Fibroblast of lung (primary cell): ENCODE measurements around the gene SSTR5.

Experiments used
- CTCF ChIP-seq, 2 donors: IDR thresholded peaks in 1 of 2; conservative IDR thresholded peaks in 1 of 2; 1 replicate in 1 of 2; 2 replicates in 1 of 2; pipeline ENCODE4 v1.5.1; 2011 to 2012; ENCODE audit warnings: low read length in 2 of 2, control low read depth in 1 of 2, inconsistent platforms in 1 of 2, low read depth in 1 of 2, mild to moderate bottlenecking in 1 of 2
- EZH2 ChIP-seq: IDR thresholded peaks from 2 replicates; pipeline ENCODE4 v1.5.1; 2012; ENCODE audit warnings: low read length, control low read depth, mild to moderate bottlenecking; ENCODE audit errors: missing control alignments

- TF ChIP-seq CTCF (conservative IDR thresholded peaks at IDR 0.05 in 1 of 2, IDR thresholded peaks at IDR 0.05 in 1 of 2; ENCODE audit: low read depth in 1 of 2, low read length in 2 of 2) (no peak), EZH2 (no peak)
These were observed 42.1 kb upstream of the SSTR5 start for GRCh38 chr16:1030473-1030901.
